GM12892 (cell line): Measurements from ENCODE around the gene DNAH10.

Source experiments
- POLR2A ChIP-seq: IDR thresholded peaks from 2 replicates; pipeline ENCODE4 v1.6.1; 2011; ENCODE audit warnings: low read depth, low read length, control low read depth
- POLR2AphosphoS5 ChIP-seq: IDR thresholded peaks from 2 replicates; pipeline ENCODE4 v1.6.1; 2011; ENCODE audit warnings: low read depth, low read length, control low read depth

DNA sequence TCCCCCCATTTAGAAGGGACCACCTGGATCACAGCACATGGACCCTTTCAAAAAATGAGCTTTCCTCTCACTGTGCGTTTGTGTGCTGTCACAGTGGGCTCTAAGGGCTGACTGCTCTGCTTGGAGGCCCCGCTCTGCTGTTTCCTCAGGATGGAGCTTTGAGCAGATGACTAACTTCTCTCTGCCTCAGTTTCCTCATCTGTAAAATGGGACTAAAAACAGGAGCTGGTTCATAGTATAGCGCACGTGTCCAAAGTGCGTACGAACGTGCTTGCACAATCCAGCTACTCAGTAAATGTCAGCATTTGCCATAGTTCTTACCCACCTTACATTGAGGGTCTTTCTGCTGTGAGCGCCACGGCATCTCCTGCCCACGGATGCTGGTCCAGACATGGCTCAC lies 12.7 kb upstream of the DNAH10 start:
- no peak for TF ChIP-seq POLR2A
- no peak for TF ChIP-seq POLR2AphosphoS5
